NCI-H2171 (cell line): ENCODE measurements around the gene HIC2.
"Not testable (repeated sequence)": the region's sequence is repeated elsewhere in the genome, so short reads cannot be mapped to it uniquely, and the experiment has no call there.

Experiments
- DNase-seq: peaks from one replicate; lab custom pipeline; 2025; lab: John Stamatoyannopoulos, UW

Gene HIC2

GRCh38 chr22:21417227-21417746 lies at the start of gene HIC2:
Gene HIC2 (plus strand): TSS chr22:21417371. CDS start chr22:21442832, 25,461 bp downstream.
- DNase-seq: not testable (repeated sequence)

DNA sequence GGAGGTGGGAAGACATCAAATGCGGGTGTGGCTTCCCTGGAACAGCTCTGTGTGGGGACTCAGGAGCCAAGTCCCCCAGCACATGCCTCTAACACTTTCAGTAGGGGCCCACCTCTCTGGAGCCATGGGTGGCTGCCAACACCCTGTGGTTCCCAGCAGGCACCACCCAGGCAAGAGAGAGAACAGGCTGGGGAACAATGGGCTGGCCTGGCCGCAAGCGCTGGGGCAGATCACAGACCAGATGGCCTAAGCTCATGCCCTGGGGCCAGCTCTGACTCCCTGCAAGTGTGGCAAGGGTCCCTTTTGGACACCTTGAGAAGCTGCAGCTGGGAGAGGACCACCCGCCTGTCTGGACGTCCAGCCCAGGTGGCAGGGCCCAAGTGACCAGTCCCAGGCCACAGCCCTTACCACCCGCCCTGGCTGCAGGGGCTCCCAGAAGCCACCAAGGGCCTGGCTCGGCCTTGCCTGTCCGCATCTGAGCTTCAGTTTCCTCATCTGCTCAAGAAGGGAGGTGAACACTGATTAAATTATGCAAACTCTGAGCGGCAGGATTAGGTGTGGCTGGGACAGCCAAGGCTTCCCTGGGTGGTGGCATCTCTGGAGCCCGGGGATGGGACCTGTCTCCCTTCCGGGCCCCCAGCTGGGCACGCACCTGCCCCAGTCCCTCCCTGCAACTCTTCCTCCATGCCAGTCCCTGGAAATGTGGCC lies 48.4 kb upstream of the HIC2 start:
- DNase-seq: not testable (repeated sequence)

DNA sequence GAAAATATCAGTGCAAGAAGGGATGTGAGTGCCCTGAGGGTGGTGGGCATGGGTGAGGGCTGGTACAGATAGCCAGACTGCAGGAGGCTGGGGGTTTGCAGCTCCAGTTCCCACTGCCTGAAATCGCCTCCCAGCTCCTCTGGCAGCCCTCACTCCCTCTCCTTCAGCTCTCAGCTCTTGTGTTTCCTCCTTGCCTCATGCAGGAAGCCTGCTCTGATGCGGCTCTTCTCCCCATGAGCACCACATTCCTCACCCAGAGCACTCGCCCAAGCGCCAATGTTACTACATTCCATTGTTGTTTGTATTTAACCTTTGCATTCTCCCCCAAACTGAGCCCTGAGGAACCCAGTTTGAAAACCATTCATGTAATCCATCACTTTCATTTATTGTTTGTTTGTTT lies 41.3 kb upstream of the HIC2 start:
- DNase-seq: not testable (repeated sequence)

GRCh38 chr22:21383701-21384467 lies 33.3 kb upstream of the HIC2 start, which contains the start of gene RIMBP3B:
Gene RIMBP3B (plus strand): TSS chr22:21383751. CDS start chr22:21383859, 108 bp downstream.
- DNase-seq: not testable (repeated sequence)

DNA sequence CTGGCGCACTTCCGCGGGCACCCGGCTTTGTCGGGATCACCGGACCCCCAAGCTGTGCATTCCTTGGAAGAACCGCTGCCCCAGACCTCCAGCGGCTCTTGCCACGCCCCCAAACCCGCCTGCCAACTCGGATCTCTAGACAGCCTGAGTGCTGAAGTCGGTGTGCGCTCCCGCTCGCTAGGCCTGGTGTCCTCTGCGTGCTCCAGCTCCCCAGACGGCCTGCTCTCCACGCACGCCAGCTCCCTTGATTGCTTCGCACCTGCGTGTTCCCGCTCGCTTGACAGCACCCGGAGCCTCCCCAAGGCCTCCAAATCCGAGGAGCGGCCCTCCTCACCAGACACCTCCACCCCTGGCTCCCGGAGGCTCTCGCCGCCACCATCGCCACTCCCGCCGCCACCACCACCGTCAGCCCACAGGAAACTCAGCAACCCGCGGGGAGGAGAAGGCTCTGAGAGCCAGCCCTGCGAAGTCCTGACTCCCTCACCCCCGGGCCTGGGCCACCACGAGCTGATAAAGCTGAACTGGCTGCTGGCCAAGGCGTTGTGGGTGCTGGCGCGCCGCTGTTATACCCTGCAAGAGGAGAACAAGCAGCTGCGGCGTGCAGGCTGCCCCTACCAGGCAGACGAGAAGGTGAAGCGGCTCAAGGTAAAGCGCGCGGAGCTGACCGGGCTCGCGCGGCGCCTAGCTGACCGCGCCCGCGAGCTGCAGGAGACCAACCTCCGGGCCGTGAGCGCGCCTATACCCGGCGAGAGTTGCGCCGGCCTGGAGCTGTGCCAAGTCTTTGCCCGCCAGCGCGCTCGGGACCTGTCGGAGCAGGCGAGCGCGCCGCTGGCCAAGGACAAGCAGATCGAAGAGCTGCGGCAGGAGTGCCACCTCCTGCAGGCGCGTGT lies 32.5 kb upstream of the HIC2 start:
- not testable (repeated sequence) for DNase-seq

DNA sequence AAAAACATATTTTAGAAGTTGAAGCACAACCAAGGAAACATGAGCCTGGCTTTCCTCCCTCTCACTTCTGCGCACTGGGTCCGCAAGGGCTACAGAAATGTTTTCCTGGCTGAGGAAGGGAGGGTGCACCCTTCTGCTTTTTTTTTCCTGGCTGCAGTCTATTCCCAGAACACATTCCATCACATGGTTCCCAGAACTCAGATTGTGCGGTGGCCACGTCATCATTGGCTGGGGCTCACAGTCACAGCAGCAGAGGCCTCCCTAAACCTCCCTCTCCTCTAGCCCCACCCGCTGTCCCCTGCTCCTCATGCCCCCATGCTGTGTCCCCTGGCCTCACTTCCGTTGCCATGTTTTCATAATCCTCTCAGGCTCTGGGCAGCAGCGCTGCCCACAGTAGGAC lies 27.7 kb upstream of the HIC2 start:
- DNase-seq: not testable (repeated sequence)

GRCh38 chr22:21390013-21390412 lies 27.2 kb upstream of the HIC2 start:
- not testable (repeated sequence) for DNase-seq

GRCh38 chr22:21394613-21395012 lies 22.6 kb upstream of the HIC2 start:
- DNase-seq: not testable (repeated sequence)

DNA sequence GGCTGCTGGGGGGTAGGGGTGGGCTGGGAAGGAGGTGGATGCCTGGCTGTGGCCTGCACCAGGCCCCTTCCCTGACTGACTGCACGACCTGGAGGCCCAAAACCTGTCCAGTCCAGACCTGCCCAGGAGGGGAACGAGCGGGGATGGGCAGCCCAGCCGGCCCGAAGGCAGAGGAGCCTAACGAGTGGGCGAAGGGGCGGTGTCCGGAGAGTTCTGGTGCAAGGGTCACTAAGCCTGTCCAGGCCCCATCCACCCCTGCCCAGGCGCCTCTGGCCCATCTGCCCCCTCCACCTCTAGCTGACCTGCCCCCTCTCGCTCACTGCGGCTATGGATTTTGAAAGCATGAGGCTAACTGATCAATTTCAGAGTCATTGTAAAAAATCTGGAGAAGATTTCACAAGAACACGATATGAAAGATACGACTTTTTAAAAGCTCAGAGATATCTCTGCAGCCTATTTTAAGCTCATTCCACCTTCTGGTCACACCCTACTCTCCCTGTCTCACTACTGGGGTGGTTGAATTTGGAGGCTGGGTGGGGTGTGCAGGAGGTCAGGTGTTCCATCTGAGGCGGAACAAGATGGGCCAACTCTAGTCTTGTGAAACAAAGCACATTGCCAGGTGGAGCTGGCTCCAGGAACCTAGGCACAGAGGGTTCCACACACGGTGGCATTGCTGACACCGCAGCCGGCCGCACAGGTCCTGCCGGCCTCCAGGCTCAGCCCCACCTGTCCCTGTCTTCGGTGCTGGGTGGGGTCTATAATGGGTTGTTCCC lies 15.8 kb upstream of the HIC2 start:
- DNase-seq: not testable (repeated sequence)

- DNase-seq: not testable (repeated sequence)
These were observed 14.3 kb upstream of the HIC2 start for GRCh38 chr22:21402763-21403314.

- DNase-seq: not testable (repeated sequence)
These were observed 10.0 kb upstream of the HIC2 start for GRCh38 chr22:21407139-21407538.

- DNase-seq: not testable (repeated sequence)
These were observed 9.4 kb upstream of the HIC2 start for GRCh38 chr22:21407792-21408191.

DNA sequence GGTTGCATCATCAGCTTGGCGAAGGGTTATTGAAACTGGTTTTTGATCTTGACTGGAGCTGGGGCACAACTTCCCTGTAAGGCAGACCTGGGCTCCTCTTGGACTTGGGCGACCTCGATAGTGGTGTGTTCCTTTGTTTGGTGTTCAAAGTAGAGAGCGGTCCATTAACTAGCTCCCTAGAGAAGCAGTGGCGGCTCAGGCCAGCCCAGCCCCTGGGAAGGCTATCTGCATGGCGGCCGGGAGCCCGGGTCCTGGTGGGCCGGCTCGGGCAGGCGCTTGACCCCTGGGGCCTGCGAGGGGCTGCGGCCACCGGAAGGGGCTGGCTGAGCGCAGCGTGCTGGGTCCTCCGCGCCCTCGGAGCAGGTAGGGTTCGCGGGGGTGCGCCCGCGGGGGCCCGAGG lies 796 bp upstream of the HIC2 start:
- DNase-seq: not testable (repeated sequence)

GRCh38 chr22:21417853-21418252 lies 682 bp downstream of the HIC2 start:
- DNase-seq: not testable (repeated sequence)

DNA sequence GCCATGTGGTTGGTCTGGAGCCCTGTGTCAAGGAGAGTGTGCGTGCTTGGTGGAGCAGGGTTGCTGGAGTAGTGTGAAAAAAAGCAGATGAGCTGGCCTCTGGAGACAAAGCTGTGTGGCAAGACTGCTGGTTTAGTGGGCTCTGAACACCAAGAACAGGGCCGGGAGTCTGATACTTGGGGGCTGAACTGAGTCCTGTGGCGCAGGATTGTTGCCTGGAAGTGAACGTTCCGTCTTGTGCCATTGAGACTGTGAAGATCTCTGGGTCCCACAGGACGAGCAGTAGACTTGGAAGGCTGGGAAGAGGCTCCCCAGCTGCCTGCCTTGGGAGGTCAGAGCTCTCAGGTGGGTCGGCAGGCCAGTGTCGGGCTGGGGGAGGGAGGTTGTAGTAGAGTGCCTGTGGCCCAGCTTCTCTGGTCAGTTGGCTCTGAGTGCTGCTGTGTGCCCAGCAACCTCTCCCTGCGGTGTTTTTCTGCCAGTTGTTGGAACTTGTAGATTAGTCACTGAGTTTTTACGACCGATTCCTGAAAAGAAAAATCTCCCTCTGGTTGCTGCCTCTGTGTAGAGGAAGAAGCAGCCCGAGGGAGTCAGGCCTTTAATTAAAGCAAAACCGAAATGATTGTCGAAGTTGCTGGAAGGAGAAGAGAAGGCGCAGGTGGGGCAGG lies 1.9 kb downstream of the HIC2 start:
- DNase-seq: not testable (repeated sequence)

- not testable (repeated sequence) for DNase-seq
These were observed 3.1 kb downstream of the HIC2 start for GRCh38 chr22:21420180-21420763.

- not testable (repeated sequence) for DNase-seq
These were observed 7.0 kb downstream of the HIC2 start for GRCh38 chr22:21424084-21424709.

DNA sequence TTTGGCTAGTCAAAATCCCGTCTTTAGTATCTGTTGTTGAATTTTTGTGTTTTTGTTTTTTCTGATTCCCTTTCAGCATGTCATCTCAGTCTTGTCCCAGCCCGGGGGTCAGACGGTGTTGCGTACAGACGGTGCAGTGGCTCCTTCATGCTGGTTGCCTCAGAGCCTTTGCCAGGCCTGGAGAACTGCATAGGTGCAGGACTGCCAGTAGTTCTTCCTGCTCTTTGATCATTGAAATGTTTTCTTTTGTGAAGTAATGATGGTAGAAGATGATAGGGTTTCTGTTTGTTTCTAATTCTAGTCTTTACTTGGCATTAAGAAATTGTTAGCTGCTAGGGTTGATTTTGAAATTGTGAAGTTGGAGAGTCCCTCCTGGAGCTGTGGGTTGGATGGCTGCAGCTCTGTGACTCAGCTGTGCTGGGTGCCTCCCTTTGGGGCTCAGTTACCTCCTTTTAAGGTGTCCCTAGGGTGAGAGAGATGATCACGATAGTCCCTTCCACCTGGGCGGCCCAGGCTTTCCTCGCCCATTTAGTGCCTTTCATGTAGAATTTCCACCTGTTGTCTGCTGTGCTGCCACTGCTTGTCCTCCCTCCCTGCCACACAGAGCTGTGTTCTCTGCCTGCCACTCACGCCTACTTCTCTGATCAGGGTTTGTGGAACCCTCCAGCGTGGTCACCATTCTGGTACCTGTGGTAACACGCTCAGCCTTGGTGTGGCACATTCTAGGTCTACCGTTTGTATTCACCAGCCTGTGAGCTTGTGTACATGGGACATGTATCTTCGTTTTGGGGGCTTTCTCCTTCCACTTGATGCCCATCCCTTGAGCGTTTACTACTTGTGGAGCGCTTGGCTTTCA lies 17.4 kb downstream of the HIC2 start:
- not testable (repeated sequence) for DNase-seq
